ENCODE measurements around the gene ADAMTS9. TPM values are rescaled to one million over a fixed set of nuclear protein-coding genes. Genes with fewer than 3 reads are reported as not detected.

The ADAMTS9 gene
- total and polyA plus RNA-seq, 2 experiments from 2014 or later = 0.31 to 0.81 TPM

- no peak for TF ChIP-seq REST (IDR thresholded peaks at IDR 0.05; ENCODE audit: unreplicated experiment)
- no peak for TF ChIP-seq POLR2AphosphoS5 (IDR thresholded peaks at IDR 0.05; ENCODE audit: low read depth)
- TF ChIP-seq CTCF (conservative IDR thresholded peaks at IDR 0.05; ENCODE audit: low read depth in 2 of 2) = no peak
Measured at GRCh38 chr3:64674591-64675076, 13.2 kb downstream of the ADAMTS9 start (continued).

GRCh38 chr3:64673159-64673715 is 14.6 kb downstream of the ADAMTS9 start:
- no peak for DNase-seq (ENCODE audit: low spot score)
- Histone ChIP-seq H3F3A (replicated peaks; ENCODE audit: low read depth) (no peaks in the 10 kb centered on the region), H3K9me2 (ENCODE audit: insufficient read depth) (no peaks in the 10 kb centered on the region), H3K4me3 (no peak overlapping the region), H3K4me2 (no peak overlapping the region), H3K79me2 (replicated peaks; ENCODE audit: insufficient read depth) (no peaks in the 10 kb centered on the region), H2AFZ (no peak overlapping the region), H3K27me3 (ENCODE audit: insufficient read depth) (peaks cover 14% of the 10 kb centered on the region), H3K36me3 (ENCODE audit: insufficient read depth) (no peaks in the 10 kb centered on the region), H4K20me1 (replicated peaks; ENCODE audit: insufficient read depth) (0 out of 2 replicates have a peak, but pooled peaks cover 4% of the 10 kb centered on the region), H3K27ac (ENCODE audit: low read depth) (no peak overlapping the region), H3K4me1 (ENCODE audit: insufficient read depth) (peaks cover 9% of the 10 kb centered on the region)
- H3K36me3 Mint-ChIP-seq (ENCODE audit: low read depth) = no peaks in the 10 kb centered on the region
- H3K27ac Mint-ChIP-seq = no peak overlapping the region
- no peak overlapping the region for H3K4me3 Mint-ChIP-seq
- peaks cover 21% of the 10 kb centered on the region for H3K4me1 Mint-ChIP-seq
- no peaks in the 10 kb centered on the region for H3K9me3 Mint-ChIP-seq
- peaks cover 4% of the 10 kb centered on the region for H3K27me3 Mint-ChIP-seq (ENCODE audit: insufficient read depth, low read depth, poor library complexity)
- ATAC-seq = no peak
- TF ChIP-seq NANOG (IDR thresholded peaks at IDR 0.05; ENCODE audit: borderline replicate concordance) (no peak), ETS1 (IDR thresholded peaks at IDR 0.05) (no peak), EZH2phosphoT487 (IDR thresholded peaks at IDR 0.05; ENCODE audit: unreplicated experiment) (no peak), STAT1 (IDR thresholded peaks at IDR 0.05; ENCODE audit: unreplicated experiment) (no peak), JUNB (IDR thresholded peaks at IDR 0.05; ENCODE audit: unreplicated experiment) (no peak), ZNF331 (CRISPR knock-in tag; IDR thresholded peaks at IDR 0.05; ENCODE audit: low read depth) (no peak), ZNF462 (CRISPR knock-in tag; IDR thresholded peaks at IDR 0.05) (no peak), CREB1 (CRISPR knock-in tag; IDR thresholded peaks at IDR 0.05; ENCODE audit: low read depth) (no peak)
